ENCODE data around the gene MAZ. TPM values are rescaled to one million over a fixed set of nuclear protein-coding genes. Genes with fewer than 3 reads are reported as not detected.
"Not testable (repeated sequence)": the region's sequence is repeated elsewhere in the genome, so short reads cannot be mapped to it uniquely, and the experiment has no call there.

The MAZ gene
- 373 TPM for total RNA-seq

- peak; percentile 79 to 89 for DNase-seq (ENCODE audit: low spot score in 2 of 2)
- no peak for FAIRE-seq
Observed at GRCh38 chr16:29806099-29806579, at the start of gene MAZ. Gene MAZ, plus strand, starts transcription at chr16:29806529. Its CDS starts 173 bp downstream, at chr16:29806702.

GRCh38 chr16:29756654-29757053 lies 49.7 kb upstream of the MAZ start:
- no peak for FAIRE-seq
- DNase-seq (ENCODE audit: low spot score in 2 of 2): no peak

GRCh38 chr16:29757086-29757485 lies 49.2 kb upstream of the MAZ start:
- not testable (repeated sequence) for DNase-seq (ENCODE audit: low spot score in 2 of 2); FAIRE-seq

GRCh38 chr16:29757950-29758466 lies 48.3 kb upstream of the MAZ start:
- DNase-seq (ENCODE audit: low spot score in 2 of 2) (no peak), FAIRE-seq (no peak)

- DNase-seq (ENCODE audit: low spot score in 2 of 2) (no peak), FAIRE-seq (no peak)
Observed at GRCh38 chr16:29760567-29761279, 45.6 kb upstream of the MAZ start.

GRCh38 chr16:29761280-29761651 lies 45.1 kb upstream of the MAZ start:
- DNase-seq (ENCODE audit: low spot score in 2 of 2); FAIRE-seq: not testable (repeated sequence)

GRCh38 chr16:29761882-29762281 lies 44.4 kb upstream of the MAZ start:
- DNase-seq (ENCODE audit: low spot score in 2 of 2) (no peak), FAIRE-seq (no peak)

- no peak for FAIRE-seq
- DNase-seq (ENCODE audit: low spot score in 2 of 2): no peak
Observed at GRCh38 chr16:29763326-29763725, 43.0 kb upstream of the MAZ start.

GRCh38 chr16:29765167-29766032 lies 40.9 kb upstream of the MAZ start:
- DNase-seq (ENCODE audit: low spot score in 2 of 2): no peak
- FAIRE-seq: no peak

- DNase-seq (ENCODE audit: low spot score in 2 of 2) (no peak), FAIRE-seq (no peak)
Observed at GRCh38 chr16:29766571-29766970, 39.8 kb upstream of the MAZ start.

- no peak for DNase-seq (ENCODE audit: low spot score in 2 of 2)
- FAIRE-seq: no peak
Observed at GRCh38 chr16:29767062-29767461, 39.3 kb upstream of the MAZ start.

- FAIRE-seq: no peak
- DNase-seq (ENCODE audit: low spot score in 2 of 2): no peak
Observed at GRCh38 chr16:29769507-29769906, 36.8 kb upstream of the MAZ start.

GRCh38 chr16:29770250-29770929 lies 35.9 kb upstream of the MAZ start:
- DNase-seq (ENCODE audit: low spot score in 2 of 2) (no peak), FAIRE-seq (no peak)

- not testable (repeated sequence) for FAIRE-seq
Observed at GRCh38 chr16:29772330-29772729, 34.0 kb upstream of the MAZ start.

GRCh38 chr16:29774730-29775129 lies 31.6 kb upstream of the MAZ start:
- FAIRE-seq (no peak), DNase-seq (ENCODE audit: low spot score in 2 of 2) (no peak)

More at GRCh38 chr16:29772330-29772729, 34.0 kb upstream of the MAZ start:
- DNase-seq (ENCODE audit: low spot score in 2 of 2): not testable (repeated sequence)

- DNase-seq (ENCODE audit: low spot score in 2 of 2): no peak
Observed at GRCh38 chr16:29775742-29776408, 30.5 kb upstream of the MAZ start.

GRCh38 chr16:29777576-29778350 lies 28.6 kb upstream of the MAZ start, which contains the start of gene ZG16:
Gene ZG16, plus strand, starts transcription at chr16:29778256. Its CDS starts 1,011 bp downstream, at chr16:29779267.
- DNase-seq (ENCODE audit: low spot score in 2 of 2) (no peak), FAIRE-seq (no peak)

More at GRCh38 chr16:29775742-29776408, 30.5 kb upstream of the MAZ start:
- no peak for FAIRE-seq

- no peak for FAIRE-seq
- DNase-seq (ENCODE audit: low spot score in 2 of 2): no peak
Observed at GRCh38 chr16:29779474-29779873, 26.9 kb upstream of the MAZ start.
